Activated effector memory CD4-positive, alpha-beta T cell treated with anti-CD3 and anti-CD28 coated beads, Interleukin-2, amount 50 U/mL, for 16 hours (primary cell): Measurements from ENCODE around the gene CAPN14.

Experiments used
- DNase-seq: peaks from one replicate; pipeline ENCODE4 v3.0.0-alpha.2; 2020

CAPN14 gene

GRCh38 chr2:31223749-31224148, 6.4 kb upstream of the CAPN14 start:
- DNase-seq: no peak

GRCh38 chr2:31223026-31223425, 5.7 kb upstream of the CAPN14 start:
- no peak for DNase-seq

- no peak for DNase-seq
These were observed 4.8 kb upstream of the CAPN14 start for GRCh38 chr2:31222071-31222470.

GRCh38 chr2:31221544-31221943, 4.2 kb upstream of the CAPN14 start:
- DNase-seq: no peak

DNA sequence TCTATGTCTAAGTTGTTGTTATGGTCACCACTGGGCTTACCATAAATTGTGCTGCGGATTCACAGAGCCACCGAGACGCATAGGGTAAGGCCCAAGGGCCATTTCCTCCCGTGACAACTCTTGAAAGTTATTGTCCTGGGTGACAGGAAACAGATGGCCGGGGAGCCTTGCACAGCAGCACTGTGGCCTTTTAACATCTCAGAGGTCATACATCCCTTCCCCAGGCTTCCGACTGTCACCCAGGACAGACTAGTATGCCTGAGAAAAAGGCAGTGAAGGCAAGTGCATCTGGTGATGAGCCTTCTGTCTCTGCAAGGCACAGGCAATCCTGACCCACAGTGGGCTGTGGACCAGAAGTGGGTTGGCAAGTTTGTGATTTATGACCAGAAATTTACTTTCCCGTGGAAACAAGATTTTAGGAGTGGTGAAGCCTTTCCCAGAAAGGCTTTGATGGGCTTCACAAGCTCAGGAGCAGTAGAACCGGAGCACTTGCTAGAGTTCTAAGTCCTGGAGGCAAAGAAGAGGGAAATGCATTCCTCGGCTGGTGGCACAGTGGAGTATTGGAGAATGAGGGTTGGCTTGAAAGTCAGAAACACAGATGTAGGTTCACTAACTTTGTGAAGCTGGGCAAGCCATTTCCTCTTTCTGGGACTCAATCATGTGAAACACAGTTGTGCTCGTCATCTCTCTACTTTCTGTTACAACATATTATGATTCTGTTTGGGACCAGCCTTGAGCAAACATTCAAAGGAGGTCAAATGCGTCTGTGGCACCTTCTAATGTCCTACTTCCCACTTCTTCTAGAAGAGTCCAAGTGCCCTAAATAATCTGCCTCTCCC, 2.0 kb upstream of the CAPN14 start:
- DNase-seq: no peak

GRCh38 chr2:31216734-31217133, 581 bp downstream of the CAPN14 start:
- no peak for DNase-seq

DNA sequence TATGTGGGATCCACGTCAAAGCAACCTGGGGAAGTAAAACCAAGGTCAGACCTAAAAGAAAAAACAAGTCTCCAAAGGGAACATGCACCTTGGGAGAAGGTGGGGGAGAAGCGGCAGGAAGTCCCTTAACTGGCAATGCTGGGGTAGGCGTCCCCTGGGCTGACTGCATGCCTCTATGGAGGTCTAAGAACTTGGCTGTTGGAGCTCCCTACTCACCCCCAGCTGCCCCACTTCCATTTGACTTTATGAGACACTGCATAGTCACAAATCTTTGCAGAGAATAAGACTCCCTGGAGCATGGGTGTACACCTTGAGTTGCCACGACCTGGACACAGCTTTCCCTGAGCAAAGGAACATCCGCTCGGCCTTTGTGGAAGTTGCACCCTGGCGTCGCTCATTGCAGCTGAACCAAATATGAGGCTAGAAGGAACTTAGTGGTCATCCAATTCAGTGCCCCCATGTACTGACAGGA, 2.8 kb downstream of the CAPN14 start:
- no peak for DNase-seq

DNA sequence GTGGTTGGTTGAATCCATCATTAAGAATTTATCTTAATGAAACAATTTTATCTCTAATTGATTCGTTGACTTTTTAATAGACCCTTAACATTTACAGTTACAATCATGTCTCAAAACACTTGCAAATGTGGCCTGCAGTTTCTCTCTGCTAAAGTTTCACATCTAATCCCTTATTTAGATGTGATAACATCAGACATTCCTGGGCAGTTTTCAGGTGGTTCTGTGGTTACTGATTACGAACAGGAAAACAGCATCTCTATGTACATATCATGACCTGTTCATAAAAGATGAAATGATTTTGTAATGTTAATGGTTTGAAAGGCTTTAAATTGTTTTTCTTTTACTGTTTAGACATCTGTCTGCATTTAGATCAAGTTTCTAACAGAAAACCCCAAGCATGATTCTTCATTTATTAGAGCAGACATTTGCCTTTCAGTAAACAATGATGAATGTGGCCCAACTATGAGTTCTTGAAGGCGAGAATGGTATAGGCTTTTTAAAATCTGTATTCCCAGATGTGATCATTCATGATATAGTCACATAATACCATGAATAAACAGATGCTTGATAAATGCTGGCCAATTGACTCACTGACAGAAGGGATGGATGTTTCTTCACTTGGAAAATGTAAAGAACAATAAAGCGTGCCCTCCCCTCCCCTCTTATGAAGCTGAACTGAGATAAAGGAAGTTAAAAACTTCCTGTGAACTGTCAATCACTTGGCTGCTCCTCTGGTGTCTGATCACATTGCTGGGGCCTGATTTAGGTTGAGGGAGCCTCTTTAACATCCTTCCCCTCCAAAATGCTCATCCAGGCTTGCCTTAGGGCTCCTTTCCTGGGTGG, 3.5 kb downstream of the CAPN14 start:
- no peak for DNase-seq

- no peak for DNase-seq
These were observed 4.4 kb downstream of the CAPN14 start for GRCh38 chr2:31212659-31213600.

- no peak for DNase-seq
These were observed 9.1 kb downstream of the CAPN14 start for GRCh38 chr2:31208240-31208639.

DNA sequence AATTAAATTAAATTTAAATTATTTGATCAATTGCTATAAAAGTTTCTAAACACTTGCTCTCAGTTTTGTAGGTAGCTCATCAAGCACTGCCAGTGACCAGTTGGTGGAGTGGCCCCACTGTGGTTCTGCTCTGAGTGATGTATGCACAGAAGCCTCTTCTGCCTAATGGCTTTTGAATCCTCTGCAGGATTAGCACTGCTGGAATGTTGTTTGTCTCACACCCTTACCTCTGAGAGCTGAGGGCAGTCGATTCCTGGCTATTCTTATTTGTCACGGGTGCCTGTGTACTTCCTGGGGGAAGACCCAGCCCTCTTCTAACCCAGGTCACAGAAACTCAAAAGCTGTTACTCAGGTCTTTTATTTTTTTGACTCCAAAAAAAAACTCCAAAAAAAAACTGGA, 9.5 kb downstream of the CAPN14 start:
- no peak for DNase-seq

DNA sequence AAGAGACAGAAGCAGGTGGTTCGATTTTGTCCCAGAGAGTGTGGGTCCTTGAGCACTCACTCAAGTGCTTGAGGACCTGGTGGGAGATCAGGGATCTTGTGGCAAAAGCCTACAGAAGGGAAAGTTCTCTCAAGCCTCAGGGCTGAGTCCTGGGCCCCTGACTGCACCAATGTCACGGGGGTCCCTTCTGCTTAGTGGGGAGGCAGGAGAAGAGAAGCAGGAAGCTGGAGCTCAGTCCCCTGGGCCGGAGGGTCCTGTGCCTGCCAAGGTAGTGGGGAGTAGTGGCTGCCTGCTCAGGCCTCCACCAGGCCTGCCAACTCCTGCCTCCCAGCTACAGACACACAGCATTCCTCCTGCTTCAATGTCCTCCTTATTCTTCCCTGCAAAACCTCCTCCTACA, 11.7 kb downstream of the CAPN14 start:
- DNase-seq: no peak

DNA sequence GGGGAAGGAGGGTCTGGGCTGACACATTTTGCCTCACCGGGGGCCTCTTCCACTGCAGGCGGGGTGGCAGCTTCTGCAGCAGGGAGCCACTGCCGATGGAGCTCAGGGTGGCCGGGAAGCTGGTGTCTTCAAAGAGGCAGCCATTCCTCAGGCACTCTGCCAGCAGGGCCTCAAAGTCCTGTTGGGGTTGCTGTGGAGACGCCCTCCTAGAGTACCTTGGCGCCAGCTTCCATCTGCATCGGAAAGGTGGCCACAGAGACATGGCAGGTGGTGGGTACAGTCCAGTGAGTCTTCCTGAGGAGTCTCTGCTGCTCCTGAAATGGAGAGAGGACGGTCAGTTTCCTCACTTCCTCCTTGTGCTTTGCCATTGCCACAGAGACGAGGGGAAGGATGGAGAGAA, 12.1 kb downstream of the CAPN14 start:
- no peak for DNase-seq

DNA sequence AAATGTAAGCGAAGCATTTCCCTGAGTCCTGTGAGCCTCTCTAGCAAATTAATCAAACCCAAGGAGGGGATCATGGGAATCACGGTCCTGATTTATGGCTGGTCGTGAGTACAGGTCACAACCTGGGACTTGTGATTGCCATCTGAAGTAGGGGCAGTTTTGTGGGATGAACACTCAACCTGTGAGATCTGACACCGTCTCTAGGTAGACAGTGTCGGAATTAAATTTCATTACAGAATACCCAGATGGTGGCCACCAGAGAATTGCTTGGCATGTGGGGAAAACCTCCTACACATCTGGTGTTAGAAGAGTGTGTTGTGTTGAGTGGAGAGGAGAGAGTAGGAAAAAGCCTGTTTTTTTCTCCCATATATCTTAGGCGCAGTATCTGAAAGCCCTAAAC, 12.5 kb downstream of the CAPN14 start:
- DNase-seq: no peak

- no peak for DNase-seq
These were observed 13.4 kb downstream of the CAPN14 start for GRCh38 chr2:31203916-31204315.

DNA sequence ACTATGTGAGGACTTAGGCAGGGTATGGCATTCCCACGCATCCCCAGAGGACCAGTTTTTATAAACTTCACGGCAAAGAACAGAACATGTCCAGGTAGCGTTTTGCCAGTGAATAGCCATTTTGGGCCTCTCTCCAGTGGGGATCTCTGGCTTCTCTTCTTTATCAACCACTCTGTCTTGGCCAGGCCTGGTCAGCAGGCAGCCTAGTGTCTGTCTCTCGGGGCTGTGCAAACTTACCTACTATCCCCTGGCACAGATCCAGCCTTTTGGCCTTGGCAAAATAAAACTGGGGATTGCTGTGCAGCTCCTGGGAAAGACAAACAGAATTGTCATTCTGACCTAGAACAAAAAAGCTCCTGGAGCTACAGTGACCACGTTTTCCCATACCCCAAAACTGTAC, 14.5 kb downstream of the CAPN14 start:
- no peak for DNase-seq

- DNase-seq: no peak
These were observed 15.3 kb downstream of the CAPN14 start for GRCh38 chr2:31202041-31202440.

- no peak for DNase-seq
These were observed 16.3 kb downstream of the CAPN14 start for GRCh38 chr2:31200972-31201371.

GRCh38 chr2:31199206-31199605, 18.1 kb downstream of the CAPN14 start:
- DNase-seq: no peak

DNA sequence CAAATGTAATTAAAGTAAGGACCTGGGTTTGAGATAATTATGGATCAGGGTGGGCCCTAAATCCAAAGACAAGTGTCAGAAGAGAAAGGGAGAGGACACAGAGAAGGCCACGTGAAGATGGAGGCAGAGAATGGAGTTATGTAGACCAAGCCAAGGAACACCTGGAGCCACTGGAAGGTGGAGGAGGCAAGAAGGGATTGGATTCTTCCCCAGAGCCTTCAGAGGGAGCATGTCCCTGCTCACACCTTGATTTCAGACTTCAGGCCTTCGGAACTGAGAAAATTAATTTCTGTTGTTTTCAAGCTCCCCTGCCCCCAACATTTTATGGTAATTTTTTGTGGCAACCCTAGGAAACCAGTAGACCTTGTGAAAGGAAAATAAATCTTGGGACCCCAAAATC, 19.6 kb downstream of the CAPN14 start:
- no peak for DNase-seq

- DNase-seq: no peak
These were observed 20.1 kb downstream of the CAPN14 start for GRCh38 chr2:31197166-31197565.

GRCh38 chr2:31196622-31197021, 20.7 kb downstream of the CAPN14 start:
- DNase-seq: no peak

GRCh38 chr2:31193806-31194205, 23.5 kb downstream of the CAPN14 start:
- DNase-seq: no peak
